Measurements from ENCODE around the gene COL23A1. TPM values are rescaled to one million over a fixed set of nuclear protein-coding genes. Genes with fewer than 3 reads are reported as not detected.

Gene COL23A1
- polyA plus RNA-seq, 1 donor (not counting 4 experiments of a cell fraction or from before 2014, with no cell fraction given) = not detected

DNA sequence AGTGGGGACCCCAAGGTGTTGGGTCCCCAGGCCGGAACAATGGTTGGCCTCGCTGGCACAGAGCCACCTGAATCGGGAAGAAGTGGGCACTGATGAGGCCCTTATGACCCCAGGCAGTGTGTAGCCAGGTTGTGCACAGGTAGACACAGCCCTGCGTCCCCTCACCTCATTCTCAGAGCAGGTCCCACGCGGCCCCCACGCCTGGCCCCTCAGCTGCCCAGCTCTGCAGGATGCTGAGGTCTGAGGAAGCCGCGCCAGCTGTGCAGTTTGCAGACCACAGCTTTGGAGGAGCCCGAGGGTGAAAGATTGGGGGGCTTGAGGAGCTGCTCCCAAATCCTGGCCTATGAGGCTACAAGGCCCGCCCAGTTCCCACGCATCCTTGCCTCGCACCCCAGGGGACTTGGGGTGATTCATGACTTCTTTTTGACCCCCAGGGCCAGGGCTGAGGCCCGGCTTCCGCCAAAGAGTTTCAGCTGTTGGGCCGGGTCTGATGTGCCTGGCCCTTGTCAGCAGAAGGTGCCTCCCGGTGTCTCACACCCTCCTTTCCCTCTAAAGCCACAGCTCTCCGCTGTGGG is 269.8 kb downstream of the COL23A1 start:
- Histone ChIP-seq H4K20me1 (ENCODE audit: control insufficient read depth, extremely low read depth, insufficient read depth, low read length) (no peaks in the 10 kb centered on the region), H3K27me3 (ENCODE audit: control insufficient read depth, extremely low read depth, insufficient read depth, low read length) (no peaks in the 10 kb centered on the region), H3K4me2 (ENCODE audit: control insufficient read depth, extremely low read depth, insufficient read depth, low read depth, low read length) (no peak overlapping the region), H3K79me2 (ENCODE audit: control insufficient read depth, insufficient read depth, low read length) (no peaks in the 10 kb centered on the region), H3K27ac (ENCODE audit: control insufficient read depth, insufficient read depth, low read length) (no peak overlapping the region), H3K4me3 (ENCODE audit: control insufficient read depth in 2 of 3, extremely low read depth in 1 of 3, insufficient read depth in 2 of 3, low read depth in 1 of 3, low read length in 3 of 3) (no peak overlapping the region), H3K36me3 (ENCODE audit: control insufficient read depth in 2 of 2, extremely low read depth in 1 of 2, insufficient read depth in 2 of 2, low read length in 2 of 2) (no peaks in the 10 kb centered on the region), H3K9me3 (ENCODE audit: control insufficient read depth, low read depth, low read length) (no peaks in the 10 kb centered on the region), H3K9me1 (ENCODE audit: control insufficient read depth, extremely low read depth, insufficient read depth, low read length) (no peaks in the 10 kb centered on the region), H3K4me1 (ENCODE audit: control insufficient read depth, extremely low read depth, insufficient read depth, low read length) (no peaks in the 10 kb centered on the region), H2AFZ (ENCODE audit: control insufficient read depth, low read length) (no peak overlapping the region), H3K9ac (ENCODE audit: control insufficient read depth, extremely low read depth, insufficient read depth, low read length) (no peak overlapping the region)
- DNase-seq (ENCODE audit: low read depth, low spot score) (no peak), FAIRE-seq (no peak)
- TF ChIP-seq, protein P1, sequence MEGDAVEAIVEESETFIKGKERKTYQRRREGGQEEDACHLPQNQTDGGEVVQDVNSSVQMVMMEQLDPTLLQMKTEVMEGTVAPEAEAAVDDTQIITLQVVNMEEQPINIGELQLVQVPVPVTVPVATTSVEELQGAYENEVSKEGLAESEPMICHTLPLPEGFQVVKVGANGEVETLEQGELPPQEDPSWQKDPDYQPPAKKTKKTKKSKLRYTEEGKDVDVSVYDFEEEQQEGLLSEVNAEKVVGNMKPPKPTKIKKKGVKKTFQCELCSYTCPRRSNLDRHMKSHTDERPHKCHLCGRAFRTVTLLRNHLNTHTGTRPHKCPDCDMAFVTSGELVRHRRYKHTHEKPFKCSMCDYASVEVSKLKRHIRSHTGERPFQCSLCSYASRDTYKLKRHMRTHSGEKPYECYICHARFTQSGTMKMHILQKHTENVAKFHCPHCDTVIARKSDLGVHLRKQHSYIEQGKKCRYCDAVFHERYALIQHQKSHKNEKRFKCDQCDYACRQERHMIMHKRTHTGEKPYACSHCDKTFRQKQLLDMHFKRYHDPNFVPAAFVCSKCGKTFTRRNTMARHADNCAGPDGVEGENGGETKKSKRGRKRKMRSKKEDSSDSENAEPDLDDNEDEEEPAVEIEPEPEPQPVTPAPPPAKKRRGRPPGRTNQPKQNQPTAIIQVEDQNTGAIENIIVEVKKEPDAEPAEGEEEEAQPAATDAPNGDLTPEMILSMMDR (optimal IDR thresholded peaks at IDR 0.05 in 1 of 3, IDR thresholded peaks at IDR 0.05 in 1 of 3, conservative IDR thresholded peaks at IDR 0.05 in 1 of 3; ENCODE audit: extremely low read depth in 1 of 3, insufficient read depth in 2 of 3, low read length in 3 of 3) = no peak
- TF ChIP-seq EZH2 (IDR thresholded peaks at IDR 0.05; ENCODE audit: low read length) = no peak
- dilution Hi-C loops (cut with MboI; ENCODE audit: extremely low pct_ligation_motif_present, low sequenced_read_pairs) = no loop called here

DNA sequence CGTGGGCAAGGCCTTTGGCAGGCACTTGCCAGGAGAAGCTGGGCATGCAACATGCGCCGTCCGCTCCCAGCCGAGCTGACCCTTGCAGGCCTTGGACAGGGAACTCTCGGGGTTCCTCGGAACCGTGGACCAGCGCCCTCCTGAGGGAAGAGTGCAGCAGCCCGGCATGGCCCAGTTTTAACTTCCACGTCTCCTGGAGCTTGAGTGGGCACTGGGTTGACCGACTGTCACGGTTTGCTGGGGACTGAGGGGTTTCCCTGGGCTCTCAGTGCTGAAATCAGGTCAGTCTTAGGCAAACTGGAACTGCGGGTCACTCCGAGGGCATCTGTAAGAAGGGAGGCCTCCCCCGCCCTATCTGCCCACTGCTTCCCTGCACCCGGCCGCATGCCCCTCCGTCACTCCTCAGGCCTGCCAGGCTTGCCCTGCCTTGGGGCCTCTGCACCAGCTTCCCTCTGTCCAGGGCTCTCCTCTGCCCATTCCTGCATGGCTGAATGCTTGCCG is 270.6 kb downstream of the COL23A1 start:
- Histone ChIP-seq H4K20me1 (ENCODE audit: control insufficient read depth, extremely low read depth, insufficient read depth, low read length) (no peaks in the 10 kb centered on the region), H3K9me3 (ENCODE audit: control insufficient read depth, low read depth, low read length) (no peaks in the 10 kb centered on the region), H2AFZ (ENCODE audit: control insufficient read depth, low read length) (no peak overlapping the region), H3K79me2 (ENCODE audit: control insufficient read depth, insufficient read depth, low read length) (no peaks in the 10 kb centered on the region), H3K36me3 (ENCODE audit: control insufficient read depth in 2 of 2, extremely low read depth in 1 of 2, insufficient read depth in 2 of 2, low read length in 2 of 2) (no peaks in the 10 kb centered on the region), H3K27ac (ENCODE audit: control insufficient read depth, insufficient read depth, low read length) (no peak overlapping the region), H3K4me3 (ENCODE audit: control insufficient read depth in 2 of 3, extremely low read depth in 1 of 3, insufficient read depth in 2 of 3, low read depth in 1 of 3, low read length in 3 of 3) (no peak overlapping the region), H3K27me3 (ENCODE audit: control insufficient read depth, extremely low read depth, insufficient read depth, low read length) (no peaks in the 10 kb centered on the region), H3K4me2 (ENCODE audit: control insufficient read depth, extremely low read depth, insufficient read depth, low read depth, low read length) (no peak overlapping the region), H3K9ac (ENCODE audit: control insufficient read depth, extremely low read depth, insufficient read depth, low read length) (no peak overlapping the region), H3K9me1 (ENCODE audit: control insufficient read depth, extremely low read depth, insufficient read depth, low read length) (no peaks in the 10 kb centered on the region), H3K4me1 (ENCODE audit: control insufficient read depth, extremely low read depth, insufficient read depth, low read length) (no peaks in the 10 kb centered on the region)
- no peak for FAIRE-seq
- dilution Hi-C loops (cut with MboI; ENCODE audit: extremely low pct_ligation_motif_present, low sequenced_read_pairs) = no loop called here
- DNase-seq (ENCODE audit: low read depth, low spot score) = no peak
- TF ChIP-seq EZH2 (IDR thresholded peaks at IDR 0.05; ENCODE audit: low read length) = no peak
- TF ChIP-seq, protein P1 (optimal IDR thresholded peaks at IDR 0.05 in 1 of 3, IDR thresholded peaks at IDR 0.05 in 1 of 3, conservative IDR thresholded peaks at IDR 0.05 in 1 of 3; ENCODE audit: extremely low read depth in 1 of 3, insufficient read depth in 2 of 3, low read length in 3 of 3) = no peak
